Spleen (tissue), 7 donors: ENCODE data around the gene WRAP73.

Experiments
- CTCF ChIP-seq, 11 experiments: fragments of 200-600 bp in 7 of 11; fragments of 450-650 bp in 4 of 11; sonication (generic) in 4 of 11; IDR thresholded peaks in 8 of 11; conservative IDR thresholded peaks in 3 of 11; 1 replicate in 7 of 11; 2 replicates in 4 of 11; pipeline versions ENCODE4 v1.4.0 to v1.8.0; 2016 to 2021; ENCODE audit warnings: antibody characterized with exemption in 11 of 11, inconsistent platforms in 4 of 11, mild to moderate bottlenecking in 1 of 11
- POLR2A ChIP-seq, 3 donors: fragments of 450-650 bp; IDR thresholded peaks; one replicate each; pipeline ENCODE4 v1.5.1; 2017; ENCODE audit warnings: antibody characterized with exemption in 3 of 3, mild to moderate bottlenecking in 1 of 3
- POLR2AphosphoS5 ChIP-seq, 3 donors: sonication (generic); formaldehyde crosslinking; IDR thresholded peaks; one replicate each; pipeline ENCODE4 v1.5.1; 2017; ENCODE audit warnings: antibody characterized with exemption in 3 of 3
- donor health status: DM: no; HTN: no; CAD: no; lungs with moderate emphysema.
- donor health status: DM: no; HTN: no; CAD: no.
- donor health status: DM: no; HTN: no; CAD: no.

- TF ChIP-seq CTCF (IDR thresholded peaks at IDR 0.05 in 8 of 11, conservative IDR thresholded peaks at IDR 0.05 in 3 of 11) (no peak), POLR2A (IDR thresholded peaks at IDR 0.05) (no peak), POLR2AphosphoS5 (IDR thresholded peaks at IDR 0.05) (no peak)
These were observed 33.0 kb downstream of the WRAP73 start for GRCh38 chr1:3616861-3617260.
